T47D (cell line): ENCODE results near the gene EMD.
"Not testable (repeated sequence)": the region's sequence is repeated elsewhere in the genome, so short reads cannot be mapped to it uniquely, and the experiment has no call there.

Experiments
- DNase-seq, 2 experiments: peaks; one replicate each; pipeline versions ENCODE4 v3.0.0 to v3.0.0-alpha.2; 2011 to 2012; ENCODE audit warnings: low read depth in 1 of 2, low spot score in 1 of 2
- JUND ChIP-seq: IDR thresholded peaks from 2 replicates; pipeline ENCODE4 v1.6.1; 2012; ENCODE audit warnings: low read depth
- in situ Hi-C: cut with HindIII; loops from 2 replicates; pipeline ENCODE4 v1.10.0; 2016; ENCODE audit warnings: low sequenced_read_pairs, low pct_unique_long_range_greater_than_20kb

EMD gene

DNA sequence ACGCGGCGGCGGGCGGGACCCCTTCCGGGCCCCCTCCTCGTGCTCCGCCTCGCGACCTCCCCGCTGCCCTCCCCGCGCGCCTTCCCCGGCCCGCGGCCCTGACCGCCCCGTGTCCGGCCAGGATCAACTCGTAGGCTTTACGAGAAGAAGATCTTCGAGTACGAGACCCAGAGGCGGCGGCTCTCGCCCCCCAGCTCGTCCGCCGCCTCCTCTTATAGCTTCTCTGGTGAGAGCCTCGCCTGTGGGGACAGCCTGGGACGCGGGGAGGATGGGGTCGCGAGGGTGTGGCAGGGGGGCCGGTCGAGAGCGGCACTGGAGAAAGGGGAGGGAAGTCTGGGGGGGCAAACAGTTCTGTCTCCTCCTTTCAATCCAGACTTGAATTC lies 465 bp downstream of the EMD start:
- no peak for TF ChIP-seq JUND
- in situ Hi-C loops, result no loop called here
- DNase-seq, result no peak

DNA sequence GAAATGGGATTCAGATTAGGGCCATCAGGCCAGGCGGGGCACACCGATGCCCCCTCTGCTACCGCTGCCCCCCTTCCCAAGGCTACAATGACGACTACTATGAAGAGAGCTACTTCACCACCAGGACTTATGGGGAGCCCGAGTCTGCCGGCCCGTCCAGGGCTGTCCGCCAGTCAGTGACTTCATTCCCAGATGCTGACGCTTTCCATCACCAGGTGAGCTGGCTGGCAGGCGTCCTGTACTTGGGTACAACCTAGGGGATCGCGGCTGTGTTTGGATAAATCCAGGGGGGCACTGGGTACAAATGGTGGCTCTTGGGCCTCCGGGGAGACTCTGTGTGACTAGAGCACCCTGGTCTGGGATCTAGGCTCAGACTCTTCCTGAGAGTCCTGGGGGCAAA lies 1.1 kb downstream of the EMD start:
- TF ChIP-seq JUND, result no peak
- in situ Hi-C loops, result no loop called here
- DNase-seq, result no peak

DNA sequence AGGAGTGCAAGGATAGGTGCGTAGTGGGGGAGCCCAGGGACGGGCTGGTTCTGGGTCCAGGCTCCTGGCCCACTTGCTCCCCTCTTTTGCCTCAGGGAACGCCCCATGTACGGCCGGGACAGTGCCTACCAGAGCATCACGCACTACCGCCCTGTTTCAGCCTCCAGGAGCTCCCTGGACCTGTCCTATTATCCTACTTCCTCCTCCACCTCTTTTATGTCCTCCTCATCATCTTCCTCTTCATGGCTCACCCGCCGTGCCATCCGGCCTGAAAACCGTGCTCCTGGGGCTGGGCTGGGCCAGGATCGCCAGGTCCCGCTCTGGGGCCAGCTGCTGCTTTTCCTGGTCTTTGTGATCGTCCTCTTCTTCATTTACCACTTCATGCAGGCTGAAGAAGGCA lies 1.7 kb downstream of the EMD start:
- in situ Hi-C loops, result no loop called here
- DNase-seq, result no peak
- no peak for TF ChIP-seq JUND

DNA sequence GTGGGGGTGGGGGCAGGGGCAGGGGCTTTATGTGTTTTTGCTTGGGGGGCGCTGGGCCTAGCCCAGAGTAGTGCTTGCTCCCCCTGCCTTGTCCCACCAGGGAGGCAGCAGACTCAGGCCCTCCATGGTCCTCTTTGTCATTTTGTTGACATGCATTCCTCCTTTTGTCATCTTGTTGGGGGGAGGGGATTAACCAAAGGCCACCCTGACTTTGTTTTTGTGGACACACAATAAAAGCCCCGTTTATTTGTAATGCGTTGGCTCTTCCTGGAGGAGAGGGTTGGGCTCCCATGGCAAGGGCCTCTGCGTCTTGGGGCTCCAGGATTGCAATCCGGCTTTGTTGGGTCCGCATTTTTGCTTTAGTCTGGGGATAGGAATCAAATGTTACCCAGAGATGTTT lies 2.2 kb downstream of the EMD start:
- no peak for TF ChIP-seq JUND
- no peak for DNase-seq
- in situ Hi-C loops, result no loop called here

DNA sequence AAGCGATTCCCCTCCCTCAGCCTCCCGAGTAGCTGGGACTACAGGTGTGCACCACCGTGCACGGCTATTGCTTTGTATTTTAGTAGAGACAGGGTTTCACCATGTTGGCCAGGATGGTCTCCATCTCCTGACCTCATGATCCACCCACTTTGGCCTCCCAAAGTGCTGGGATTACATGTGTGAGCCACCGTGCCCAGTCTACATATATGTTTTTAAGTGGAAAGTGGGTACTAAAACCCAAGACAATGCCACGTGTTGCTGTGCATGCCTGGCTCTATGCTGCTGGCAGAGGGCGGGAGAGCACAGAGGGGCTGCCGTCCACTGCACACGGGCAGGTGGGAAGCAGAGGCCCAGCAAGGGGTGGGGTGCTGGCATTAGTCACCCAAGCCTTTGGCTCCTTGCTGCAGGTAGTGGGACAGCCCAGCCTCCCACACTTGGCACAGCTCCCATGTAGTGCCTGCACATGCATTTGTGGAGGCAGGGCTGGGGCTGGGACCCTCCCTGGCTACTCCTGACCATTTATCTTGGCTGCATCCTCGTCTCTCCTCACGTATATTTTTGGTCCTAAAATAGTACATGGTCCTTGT lies 3.5 kb downstream of the EMD start:
- no peak for DNase-seq
- in situ Hi-C loops, result no loop called here
- no peak for TF ChIP-seq JUND

DNA sequence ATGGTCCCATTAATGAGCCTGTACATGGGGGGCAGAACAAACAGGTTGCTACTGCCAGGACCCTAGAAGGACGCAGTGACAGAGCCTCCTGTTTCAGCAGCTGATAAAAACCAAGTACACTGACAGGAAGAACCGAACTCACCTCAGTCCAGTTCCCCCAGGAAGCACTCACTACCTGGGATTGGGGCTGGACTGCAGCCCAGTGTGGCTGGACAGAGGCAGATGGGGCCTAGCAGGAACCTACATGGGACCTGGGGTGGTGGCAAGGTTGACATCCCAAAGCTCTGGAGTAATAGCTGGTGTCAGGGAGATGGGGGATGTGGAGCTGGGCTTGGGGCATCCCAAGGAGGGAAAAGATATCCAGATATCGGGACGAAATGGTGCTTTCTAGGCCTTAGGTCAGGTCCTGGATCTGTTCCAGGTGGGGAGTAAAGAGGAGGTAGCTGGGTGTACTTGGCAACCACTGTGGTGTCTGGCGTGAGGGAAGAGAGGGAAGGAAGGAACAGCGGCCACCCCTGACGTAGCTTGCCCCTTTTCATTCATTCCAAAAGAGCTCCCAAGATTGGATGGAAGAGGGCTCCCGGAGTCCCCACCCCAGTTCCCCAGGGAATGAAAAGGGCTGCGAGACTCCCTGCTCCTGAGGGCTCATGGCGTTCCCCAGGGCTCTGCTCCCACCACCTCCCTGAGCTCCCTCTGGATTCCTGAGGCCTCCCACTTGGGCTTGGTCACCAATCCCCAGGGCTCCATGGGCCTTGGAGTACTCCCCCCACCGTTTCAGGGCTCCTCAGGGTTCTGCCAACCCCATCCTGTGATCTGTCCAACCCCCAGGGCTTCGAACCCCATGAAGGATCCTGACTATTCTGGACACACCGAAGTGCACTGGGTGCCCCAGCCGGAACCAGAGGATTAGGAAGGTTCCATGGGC lies 4.5 kb downstream of the EMD start:
- TF ChIP-seq JUND, result no peak
- in situ Hi-C loops, result no loop called here
- DNase-seq, result no peak

DNA sequence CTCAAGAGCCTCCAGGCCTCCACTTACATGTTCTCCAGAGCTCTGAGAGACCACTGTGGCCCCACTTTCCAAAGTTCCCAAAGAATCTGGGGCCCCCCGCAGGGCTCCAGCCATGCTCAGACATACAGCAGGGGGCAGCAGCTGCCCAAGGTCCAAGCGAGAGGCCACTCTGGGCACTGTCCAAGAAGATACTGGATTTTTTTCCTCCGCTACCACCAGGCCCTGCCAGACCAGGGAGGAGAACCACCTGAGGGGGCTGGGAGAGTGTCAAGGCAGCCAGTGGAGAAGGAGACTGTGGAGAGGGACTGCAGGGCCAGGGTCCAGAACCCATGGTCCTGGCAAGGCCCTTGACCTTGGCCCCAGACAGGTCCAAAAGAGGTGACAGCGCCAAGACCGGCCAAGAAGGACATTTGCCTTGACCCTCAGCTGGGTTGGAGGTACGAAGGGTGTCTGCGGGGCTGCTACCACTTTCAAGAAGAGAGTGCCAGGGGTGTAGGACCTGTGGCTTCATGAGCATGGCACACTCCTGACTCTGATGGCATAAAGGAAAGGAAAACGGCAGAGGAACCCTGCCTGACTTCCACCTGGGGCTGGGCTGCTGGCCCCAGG lies 5.3 kb downstream of the EMD start:
- DNase-seq, result no peak
- in situ Hi-C loops, result no loop called here
- no peak for TF ChIP-seq JUND

DNA sequence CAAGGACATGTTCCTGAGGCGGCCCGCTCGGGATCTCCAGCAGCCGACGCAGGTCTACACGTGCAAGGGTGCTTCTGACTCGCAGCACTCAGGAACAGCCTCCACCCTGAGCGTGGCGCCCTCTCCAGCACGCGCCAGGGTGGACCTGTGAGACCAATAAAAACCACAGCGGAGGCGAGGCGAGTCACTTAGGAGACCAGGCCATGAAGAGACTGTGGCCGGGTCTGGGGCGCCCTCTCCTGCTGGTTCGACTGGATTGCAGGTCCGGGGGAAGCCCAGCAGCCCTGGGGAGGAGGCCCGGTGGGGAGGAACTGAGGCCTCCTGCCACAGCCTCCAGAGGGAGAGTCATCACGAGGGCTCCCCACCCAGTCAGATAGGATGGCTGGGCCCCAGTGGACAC lies 9.0 kb downstream of the EMD start:
- DNase-seq, in situ Hi-C loops: not testable (repeated sequence)

DNA sequence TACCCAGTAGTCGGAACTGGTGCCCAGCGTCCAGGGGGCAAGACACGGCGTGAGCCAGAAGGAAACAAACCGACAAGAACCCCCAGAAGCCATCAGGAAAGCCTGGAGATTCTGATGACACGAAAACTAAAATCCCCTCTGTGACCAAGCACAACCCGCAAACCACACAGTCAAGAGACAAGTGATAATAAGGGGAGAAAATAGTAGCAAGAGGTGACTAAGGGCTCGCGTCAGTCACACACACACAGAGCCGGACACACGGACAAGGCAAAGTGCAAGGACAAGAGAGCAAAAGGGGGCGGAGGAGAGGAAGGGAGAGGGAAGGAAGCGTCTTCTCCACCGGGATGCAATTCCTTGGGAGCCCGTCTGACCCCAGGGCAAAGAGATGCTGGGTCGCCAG lies 9.6 kb downstream of the EMD start:
- DNase-seq, in situ Hi-C loops: not testable (repeated sequence)

DNA sequence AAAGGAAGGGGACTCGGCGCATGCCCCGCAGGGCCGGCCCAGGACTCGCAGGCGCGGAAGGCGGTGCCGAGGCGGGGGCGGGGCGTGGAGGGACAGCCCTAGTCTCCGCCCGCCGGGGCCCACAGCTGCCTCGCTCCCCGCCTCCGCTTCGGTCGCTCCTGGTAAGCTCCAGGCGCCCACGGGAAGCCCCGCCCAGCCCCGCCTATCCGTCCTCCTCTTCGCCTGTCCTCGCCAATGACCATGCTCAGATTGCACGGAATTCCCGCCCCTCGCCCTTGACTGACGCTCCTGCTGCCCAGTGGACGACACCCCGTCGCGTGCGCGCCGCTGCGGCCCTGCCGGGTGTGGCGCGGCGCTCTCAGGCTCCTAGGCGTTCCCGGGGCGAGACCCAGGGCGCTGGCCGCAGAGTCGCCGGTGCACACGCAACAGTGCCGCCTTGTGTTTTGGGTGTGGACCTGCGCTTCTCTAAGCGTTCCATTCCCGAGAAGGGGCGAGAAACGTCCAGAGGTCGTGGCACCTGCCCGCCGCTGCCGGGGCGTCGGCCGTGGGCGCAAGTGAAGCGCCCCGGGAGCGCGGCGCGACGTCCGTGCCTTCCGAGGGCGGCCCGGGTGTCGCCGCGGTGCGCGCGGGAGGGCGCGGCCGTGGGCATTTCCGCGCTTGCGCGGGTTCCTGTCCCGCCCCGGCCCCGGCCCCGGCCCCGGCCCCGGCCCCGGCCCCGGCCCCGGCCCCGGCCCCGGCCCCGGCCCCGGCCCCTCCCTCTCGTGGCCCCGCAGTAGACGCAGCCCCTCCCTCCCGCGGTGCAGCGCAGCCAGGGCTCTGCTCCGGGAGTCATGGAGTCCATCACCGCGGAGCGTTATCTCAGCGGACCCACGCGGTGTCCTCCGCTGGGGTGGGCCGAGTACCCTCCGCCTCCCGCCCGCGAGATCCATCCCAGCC lies 11.0 kb downstream of the EMD start:
- in situ Hi-C loops, result not testable (repeated sequence)

DNA sequence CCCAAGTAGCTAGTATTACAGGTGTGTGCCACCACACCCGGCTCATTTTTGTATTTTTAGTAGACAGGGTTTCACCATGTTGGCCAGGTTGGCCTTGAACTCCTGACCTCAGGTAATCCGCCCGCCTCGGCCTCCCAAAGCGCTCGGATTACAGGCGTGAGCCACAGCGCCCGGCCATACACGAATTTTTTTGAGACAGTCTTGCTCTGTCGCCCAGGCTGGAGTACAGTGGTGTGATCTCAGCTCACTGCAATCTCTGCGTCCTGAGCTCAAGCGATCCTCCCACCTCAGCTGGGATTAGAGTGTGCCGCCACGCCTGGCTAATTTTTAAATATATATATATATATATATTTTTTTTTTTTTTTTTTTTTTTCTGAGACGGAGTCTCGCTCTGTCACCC lies 17.3 kb downstream of the EMD start:
- DNase-seq, in situ Hi-C loops: not testable (repeated sequence)

More for the DNA sequence above, 11.0 kb downstream of the EMD start:
- not testable (repeated sequence) for DNase-seq

DNA sequence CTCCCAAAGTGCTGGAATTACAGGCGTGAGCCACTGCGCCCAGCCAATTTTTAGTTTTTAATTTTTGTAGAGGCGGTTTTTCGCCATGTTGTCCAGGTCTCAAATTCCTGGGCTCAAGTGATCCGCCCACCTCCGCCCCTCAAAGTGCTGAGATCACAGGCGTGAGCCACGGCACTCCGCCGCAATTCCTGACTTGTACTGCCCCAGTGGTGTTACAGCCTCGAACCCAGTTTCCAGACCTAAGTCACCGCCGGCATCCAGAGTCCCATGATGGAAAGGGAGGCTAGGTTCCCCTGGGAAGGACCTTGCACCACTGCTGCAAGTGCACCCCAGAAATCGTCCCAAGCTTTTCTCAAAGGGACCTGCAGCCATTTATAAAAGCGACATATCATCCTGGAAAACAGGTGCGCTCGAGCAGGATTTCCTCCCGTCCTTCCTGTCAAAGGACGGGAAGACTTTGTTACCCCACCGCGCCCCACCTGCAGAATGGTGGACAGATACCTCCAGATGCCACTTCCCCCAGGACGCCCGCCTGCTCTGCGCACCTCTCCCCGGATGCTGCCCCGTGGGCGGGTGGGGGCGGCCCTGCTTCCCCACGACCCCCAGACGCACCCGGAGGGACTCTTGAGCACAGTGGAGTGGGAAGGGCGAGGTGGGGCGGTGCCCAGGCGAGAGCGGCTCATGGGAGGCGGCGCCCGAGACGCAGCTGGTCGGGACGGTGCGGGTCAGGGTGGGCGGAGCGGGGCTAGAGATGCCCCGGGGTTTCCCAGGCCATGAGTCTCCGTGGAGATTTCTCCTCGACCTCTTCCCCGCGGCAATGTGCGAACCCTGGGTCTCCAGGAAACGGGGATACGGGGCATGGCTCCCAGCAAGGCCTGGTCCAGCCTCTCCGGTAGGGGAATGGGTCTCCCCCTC lies 18.1 kb downstream of the EMD start:
- in situ Hi-C loops, result no loop called here
- TF ChIP-seq JUND, result no peak
- peak in 1 of 2 experiments; percentile 75 for DNase-seq
